Measurements from ENCODE around the gene TMEM107. TPM values are rescaled to one million over a fixed set of nuclear protein-coding genes. Genes with fewer than 3 reads are reported as not detected.

TMEM107 gene
- total RNA-seq, 1 experiment from 2014 or later: 17.2 TPM

DNA sequence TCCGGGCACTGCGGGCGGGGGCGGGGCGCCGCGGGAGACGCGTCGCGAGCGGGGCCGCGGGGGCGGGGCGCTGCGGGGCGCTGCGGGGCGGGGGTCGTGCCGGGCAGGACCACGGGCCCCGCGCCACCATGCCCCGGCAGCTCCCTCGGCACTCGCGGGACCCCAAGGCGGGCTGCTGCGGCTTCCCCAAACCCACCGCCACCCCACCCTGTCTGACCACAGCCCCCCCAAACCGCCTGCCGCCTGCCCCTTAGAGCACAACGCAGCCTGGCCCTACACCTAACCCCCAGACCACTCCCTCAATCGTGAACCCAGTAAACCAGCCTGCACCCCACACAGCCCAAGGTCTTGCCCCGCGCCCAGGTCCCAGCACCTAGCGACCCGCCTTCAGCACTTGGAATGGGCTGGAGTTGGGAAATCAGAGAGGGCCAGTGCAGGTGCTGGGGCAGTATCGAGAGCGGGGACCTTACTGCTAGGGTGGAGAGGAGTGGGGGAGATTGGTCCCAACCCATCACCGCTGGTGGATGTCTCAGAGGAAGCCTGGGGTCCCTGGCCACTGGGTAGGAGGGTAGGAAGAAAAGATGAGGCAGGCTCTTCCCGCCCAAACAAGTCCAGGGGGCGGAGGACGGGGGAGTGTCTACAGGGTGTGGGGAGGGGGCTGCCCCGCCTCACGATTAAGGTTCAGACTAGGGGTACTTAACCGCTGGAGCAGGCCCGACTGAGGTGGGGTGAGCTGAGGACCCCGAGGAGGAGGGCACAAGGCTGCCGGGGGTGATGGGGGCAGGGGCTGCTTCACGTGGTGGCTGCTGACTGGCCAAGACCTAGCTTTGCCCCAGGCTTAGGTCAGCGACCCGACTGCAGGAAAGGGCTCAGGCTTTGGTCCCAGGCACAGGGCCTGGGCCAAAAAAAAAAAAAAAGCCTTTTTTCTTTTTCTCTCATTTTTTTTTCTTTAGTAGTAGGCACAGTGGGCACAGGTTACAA lies 12.9 kb downstream of the TMEM107 start (continued):
- TF ChIP-seq RELA (CRISPR knock-in tag; IDR thresholded peaks at IDR 0.05; ENCODE audit: borderline replicate concordance) (no peak), CBFB (CRISPR knock-in tag; IDR thresholded peaks at IDR 0.05; ENCODE audit: low read depth) (no peak), GTF2I (CRISPR knock-in tag; conservative IDR thresholded peaks at IDR 0.05) (no peak)
- TF ChIP-seq, protein P1, sequence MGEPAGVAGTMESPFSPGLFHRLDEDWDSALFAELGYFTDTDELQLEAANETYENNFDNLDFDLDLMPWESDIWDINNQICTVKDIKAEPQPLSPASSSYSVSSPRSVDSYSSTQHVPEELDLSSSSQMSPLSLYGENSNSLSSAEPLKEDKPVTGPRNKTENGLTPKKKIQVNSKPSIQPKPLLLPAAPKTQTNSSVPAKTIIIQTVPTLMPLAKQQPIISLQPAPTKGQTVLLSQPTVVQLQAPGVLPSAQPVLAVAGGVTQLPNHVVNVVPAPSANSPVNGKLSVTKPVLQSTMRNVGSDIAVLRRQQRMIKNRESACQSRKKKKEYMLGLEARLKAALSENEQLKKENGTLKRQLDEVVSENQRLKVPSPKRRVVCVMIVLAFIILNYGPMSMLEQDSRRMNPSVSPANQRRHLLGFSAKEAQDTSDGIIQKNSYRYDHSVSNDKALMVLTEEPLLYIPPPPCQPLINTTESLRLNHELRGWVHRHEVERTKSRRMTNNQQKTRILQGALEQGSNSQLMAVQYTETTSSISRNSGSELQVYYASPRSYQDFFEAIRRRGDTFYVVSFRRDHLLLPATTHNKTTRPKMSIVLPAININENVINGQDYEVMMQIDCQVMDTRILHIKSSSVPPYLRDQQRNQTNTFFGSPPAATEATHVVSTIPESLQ (CRISPR knock-in tag; IDR thresholded peaks at IDR 0.05): no peak
- TF ChIP-seq, protein P2, sequence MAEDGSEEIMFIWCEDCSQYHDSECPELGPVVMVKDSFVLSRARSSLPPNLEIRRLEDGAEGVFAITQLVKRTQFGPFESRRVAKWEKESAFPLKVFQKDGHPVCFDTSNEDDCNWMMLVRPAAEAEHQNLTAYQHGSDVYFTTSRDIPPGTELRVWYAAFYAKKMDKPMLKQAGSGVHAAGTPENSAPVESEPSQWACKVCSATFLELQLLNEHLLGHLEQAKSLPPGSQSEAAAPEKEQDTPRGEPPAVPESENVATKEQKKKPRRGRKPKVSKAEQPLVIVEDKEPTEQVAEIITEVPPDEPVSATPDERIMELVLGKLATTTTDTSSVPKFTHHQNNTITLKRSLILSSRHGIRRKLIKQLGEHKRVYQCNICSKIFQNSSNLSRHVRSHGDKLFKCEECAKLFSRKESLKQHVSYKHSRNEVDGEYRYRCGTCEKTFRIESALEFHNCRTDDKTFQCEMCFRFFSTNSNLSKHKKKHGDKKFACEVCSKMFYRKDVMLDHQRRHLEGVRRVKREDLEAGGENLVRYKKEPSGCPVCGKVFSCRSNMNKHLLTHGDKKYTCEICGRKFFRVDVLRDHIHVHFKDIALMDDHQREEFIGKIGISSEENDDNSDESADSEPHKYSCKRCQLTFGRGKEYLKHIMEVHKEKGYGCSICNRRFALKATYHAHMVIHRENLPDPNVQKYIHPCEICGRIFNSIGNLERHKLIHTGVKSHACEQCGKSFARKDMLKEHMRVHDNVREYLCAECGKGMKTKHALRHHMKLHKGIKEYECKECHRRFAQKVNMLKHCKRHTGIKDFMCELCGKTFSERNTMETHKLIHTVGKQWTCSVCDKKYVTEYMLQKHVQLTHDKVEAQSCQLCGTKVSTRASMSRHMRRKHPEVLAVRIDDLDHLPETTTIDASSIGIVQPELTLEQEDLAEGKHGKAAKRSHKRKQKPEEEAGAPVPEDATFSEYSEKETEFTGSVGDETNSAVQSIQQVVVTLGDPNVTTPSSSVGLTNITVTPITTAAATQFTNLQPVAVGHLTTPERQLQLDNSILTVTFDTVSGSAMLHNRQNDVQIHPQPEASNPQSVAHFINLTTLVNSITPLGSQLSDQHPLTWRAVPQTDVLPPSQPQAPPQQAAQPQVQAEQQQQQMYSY (CRISPR knock-in tag; IDR thresholded peaks at IDR 0.05): no peak

- peaks cover 8% of the 10 kb centered on the region for H3K36me3 Mint-ChIP-seq
- ChIA-PET POLR2A (no interaction called here), CTCF (no interaction called here)
- H3K4me3 Mint-ChIP-seq: peak within 1 kb of the TSS; percentile 89
- no peaks in the 10 kb centered on the region for H3K9me3 Mint-ChIP-seq
- ATAC-seq (peak; percentile 4), DNase-seq (ENCODE audit: low spot score) (peak; percentile 79)
- H3K4me1 Mint-ChIP-seq: peaks cover 47% of the 10 kb centered on the region
- no peaks in the 10 kb centered on the region for H3K27me3 Mint-ChIP-seq (ENCODE audit: low read depth)
- H3K27ac Mint-ChIP-seq: peak within 1 kb of the TSS; percentile 100
- TF ChIP-seq HMGA2 (CRISPR knock-in tag; IDR thresholded peaks at IDR 0.05) (no peak), EMX1 (CRISPR knock-in tag; IDR thresholded peaks at IDR 0.05) (no peak), HMGXB4 (CRISPR knock-in tag; IDR thresholded peaks at IDR 0.05) (peak; percentile 76), ZNF263 (CRISPR knock-in tag; IDR thresholded peaks at IDR 0.05; ENCODE audit: low read depth) (peak; percentile 61; the same call in 1 of the 2 replicates), TEAD1 (CRISPR knock-in tag; IDR thresholded peaks at IDR 0.05) (peak; percentile 53; the same call in 1 of the 2 replicates), ARID4B (CRISPR knock-in tag; IDR thresholded peaks at IDR 0.05; ENCODE audit: borderline replicate concordance) (peak; percentile 59; the same call in 1 of the 2 replicates), NFE2L1 (CRISPR knock-in tag; IDR thresholded peaks at IDR 0.05) (no peak), JUN (CRISPR knock-in tag; IDR thresholded peaks at IDR 0.05) (no peak), TP53 (CRISPR knock-in tag; IDR thresholded peaks at IDR 0.05) (peak; percentile 83; the same call in 1 of the 2 replicates), MXD4 (CRISPR knock-in tag; IDR thresholded peaks at IDR 0.05; ENCODE audit: borderline replicate concordance) (no peak), FOXK1 (CRISPR knock-in tag; IDR thresholded peaks at IDR 0.05) (0 out of 2 replicates have a peak, but pooled peaks have one; percentile 56), SP1 (CRISPR knock-in tag; conservative IDR thresholded peaks at IDR 0.05) (peak; percentile 47; the same call in 1 of the 2 replicates), KAT7 (CRISPR knock-in tag; IDR thresholded peaks at IDR 0.05; ENCODE audit: borderline replicate concordance) (peak; percentile 81; the same call in 1 of the 2 replicates)
- TF ChIP-seq, protein P3, sequence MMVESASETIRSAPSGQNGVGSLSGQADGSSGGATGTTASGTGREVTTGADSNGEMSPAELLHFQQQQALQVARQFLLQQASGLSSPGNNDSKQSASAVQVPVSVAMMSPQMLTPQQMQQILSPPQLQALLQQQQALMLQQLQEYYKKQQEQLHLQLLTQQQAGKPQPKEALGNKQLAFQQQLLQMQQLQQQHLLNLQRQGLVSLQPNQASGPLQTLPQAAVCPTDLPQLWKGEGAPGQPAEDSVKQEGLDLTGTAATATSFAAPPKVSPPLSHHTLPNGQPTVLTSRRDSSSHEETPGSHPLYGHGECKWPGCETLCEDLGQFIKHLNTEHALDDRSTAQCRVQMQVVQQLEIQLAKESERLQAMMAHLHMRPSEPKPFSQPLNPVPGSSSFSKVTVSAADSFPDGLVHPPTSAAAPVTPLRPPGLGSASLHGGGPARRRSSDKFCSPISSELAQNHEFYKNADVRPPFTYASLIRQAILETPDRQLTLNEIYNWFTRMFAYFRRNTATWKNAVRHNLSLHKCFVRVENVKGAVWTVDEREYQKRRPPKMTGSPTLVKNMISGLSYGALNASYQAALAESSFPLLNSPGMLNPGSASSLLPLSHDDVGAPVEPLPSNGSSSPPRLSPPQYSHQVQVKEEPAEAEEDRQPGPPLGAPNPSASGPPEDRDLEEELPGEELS (CRISPR knock-in tag; IDR thresholded peaks at IDR 0.05): peak; percentile 32; the same call in 1 of the 2 replicates
Observed at GRCh38 chr17:8162233-8162996, 13.8 kb downstream of the TMEM107 start, which contains the start of gene VAMP2. Gene VAMP2, minus strand, starts transcription at chr17:8162948. Its CDS starts 69 bp downstream, at chr17:8162879.

Measured in WTC11 (cell line).